HCT116 (cell line): ENCODE results near the gene HIBADH. TPM values are rescaled to one million over a fixed set of nuclear protein-coding genes. Genes with fewer than 3 reads are reported as not detected.

Experiments
- ATAC-seq: fragments of 200-7000 bp; cut with Tn5 transposase; 2 replicates; pipeline ENCODE4 v1.9.1; 2020; ENCODE audit warnings: mild to moderate bottlenecking, moderate library complexity
- Bru-seq: library from RNA; stranded (reverse); fragments of 400-500 nt; gene quantifications from one replicate; lab custom pipeline; 2021; lab: Mats Ljungman, UMichigan
- BruChase-seq, 2 experiments: library from RNA; stranded (reverse); fragments of 400-500 nt; gene quantifications; one replicate each; lab custom pipeline; 2021; lab: Mats Ljungman, UMichigan
- BruUV-seq: library from RNA; stranded (reverse); fragments of 400-500 nt; replicated peaks from 2 replicates; lab custom pipeline; 2021; lab: Mats Ljungman, UMichigan
- CTCF ChIA-PET: fragments of 300-600 bp; sonication (Branson Sonifier 250); formaldehyde crosslinking; loops from one replicate; lab custom pipeline; 2021; ENCODE audit warnings: antibody characterized with exemption; lab: Charles Lee
- POLR2A ChIA-PET: fragments of 300-600, 350-600 bp; sonication (Branson Sonifier 250); formaldehyde crosslinking; loops from one replicate; lab custom pipeline; 2021; ENCODE audit warnings: antibody characterized with exemption; lab: Charles Lee
- RAD21 ChIA-PET, 2 experiments: fragments of 300-600 bp; sonication (Branson Sonifier 250); formaldehyde crosslinking; loops; one replicate each; lab custom pipeline; 2023; ENCODE audit warnings: low total read pairs in 2 of 2; ENCODE audit not compliant: uncharacterized antibody in 2 of 2, unreplicated experiment in 2 of 2, low non-redundant PET in 1 of 2; lab: Charles Lee
- DNase-seq: peaks from one replicate; pipeline ENCODE4 v3.0.0-alpha.2; 2010; ENCODE audit warnings: low read depth, low spot score
- H2AFZ ChIP-seq: fragments of 200-600 bp; shearing (Covaris generic), sonication (generic); 2 replicates; pipeline ENCODE4 v1.6.1; 2017; ENCODE audit warnings: low read depth, mixed run types, mixed read lengths, antibody characterized with exemption, low read length; ENCODE audit not compliant: poor library complexity, severe bottlenecking
- H3K27ac ChIP-seq: 2 replicates; pipeline ENCODE4 v1.5.1; 2012; ENCODE audit warnings: low read depth, low read length
- H3K27me3 ChIP-seq: fragments of 200-600 bp; sonication (generic); 2 replicates; pipeline ENCODE4 v1.6.1; 2016; ENCODE audit warnings: mixed run types, low read length, mixed read lengths; ENCODE audit not compliant: insufficient read depth
- H3K36me3 ChIP-seq, 2 experiments: fragments of 200-500 bp in 1 of 2; fragments of 200-600 bp in 1 of 2; sonication (Bioruptor generic) in 1 of 2; sonication (generic) in 1 of 2; 2 replicates each; pipeline versions ENCODE4 v1.5.1 to v1.6.1; 2014 to 2016; ENCODE audit warnings: low read length in 2 of 2, inconsistent platforms in 1 of 2, mixed read lengths in 1 of 2, mixed run types in 1 of 2; ENCODE audit not compliant: insufficient read depth in 2 of 2, control insufficient read depth in 1 of 2
- H3K4me1 ChIP-seq, 2 experiments: fragments of 200-600 bp in 1 of 2; sonication (generic) in 1 of 2; 2 replicates each; pipeline versions ENCODE4 v1.5.1 to v1.6.1; 2012 to 2017; ENCODE audit warnings: low read length in 2 of 2, inconsistent platforms in 1 of 2, mild to moderate bottlenecking in 1 of 2, mixed read lengths in 1 of 2, mixed run types in 1 of 2, moderate library complexity in 1 of 2; ENCODE audit not compliant: insufficient read depth in 2 of 2, control insufficient read depth in 1 of 2
- H3K4me2 ChIP-seq: fragments of 200-600 bp; sonication (generic); 2 replicates; pipeline ENCODE4 v1.6.1; 2017; ENCODE audit warnings: mixed run types, low read length, mixed read lengths
- H3K4me3 ChIP-seq, 2 experiments: fragments of 200-600 bp in 1 of 2; sonication (generic) in 1 of 2; replicated peaks in 1 of 2; 2 replicates each; pipeline ENCODE4 v1.5.1; 2011 to 2016; ENCODE audit warnings: low read length in 2 of 2, control low read depth in 1 of 2, low read depth in 1 of 2, mild to moderate bottlenecking in 1 of 2, mixed read lengths in 1 of 2, mixed run types in 1 of 2
- H3K79me2 ChIP-seq: fragments of 200-600 bp; sonication (generic); 2 replicates; pipeline ENCODE4 v1.6.1; 2017; ENCODE audit warnings: mild to moderate bottlenecking, mixed run types, low read length, moderate library complexity, mixed read lengths; ENCODE audit not compliant: insufficient read depth
- H3K9ac ChIP-seq: fragments of 200-600 bp; sonication (generic); 2 replicates; pipeline ENCODE4 v1.6.1; 2016; ENCODE audit warnings: low read length, mixed read lengths
- H3K9me2 ChIP-seq: fragments of 200-600 bp; sonication (generic), shearing (Covaris generic); 2 replicates; pipeline ENCODE4 v1.6.1; 2017; ENCODE audit warnings: mixed run types, mild to moderate bottlenecking, moderate library complexity; ENCODE audit not compliant: insufficient read depth
- H3K9me3 ChIP-seq, 2 experiments: fragments of 200-500 bp in 1 of 2; fragments of 200-600 bp in 1 of 2; sonication (Bioruptor generic) in 1 of 2; sonication (generic) in 1 of 2; 2 replicates each; pipeline ENCODE4 v1.6.1; 2014 to 2017; ENCODE audit warnings: low read length in 2 of 2, mixed read lengths in 2 of 2, inconsistent platforms in 1 of 2, low read depth in 1 of 2, mild to moderate bottlenecking in 1 of 2, mixed run types in 1 of 2, moderate library complexity in 1 of 2; ENCODE audit not compliant: control insufficient read depth in 1 of 2, insufficient read depth in 1 of 2
- H4K20me1 ChIP-seq: fragments of 200-600 bp; sonication (generic), shearing (Covaris generic); 2 replicates; pipeline ENCODE4 v1.6.1; 2017; ENCODE audit warnings: mixed run types, mild to moderate bottlenecking, moderate library complexity; ENCODE audit not compliant: insufficient read depth
- CBX3 ChIP-seq: IDR thresholded peaks from 2 replicates; pipeline ENCODE4 v1.6.1; 2012; ENCODE audit warnings: low read depth
- CEBPB ChIP-seq: IDR thresholded peaks from 2 replicates; pipeline ENCODE4 v1.6.1; 2012; ENCODE audit warnings: low read depth
- EGR1 ChIP-seq: IDR thresholded peaks from 2 replicates; pipeline ENCODE4 v1.6.1; 2012; ENCODE audit warnings: low read depth
- FOSL1 ChIP-seq: IDR thresholded peaks from 2 replicates; pipeline ENCODE4 v1.6.1; 2012; ENCODE audit warnings: low read depth
- POLR2AphosphoS5 ChIP-seq: IDR thresholded peaks from 2 replicates; pipeline ENCODE4 v1.6.1; 2011; ENCODE audit warnings: mild to moderate bottlenecking, low read depth, low read length, moderate library complexity
- SIN3A ChIP-seq: IDR thresholded peaks from 2 replicates; pipeline ENCODE4 v1.6.1; 2012; ENCODE audit warnings: low read depth
- SP1 ChIP-seq: IDR thresholded peaks from 2 replicates; pipeline ENCODE4 v1.6.1; 2012; ENCODE audit warnings: low read depth
- YY1 ChIP-seq: IDR thresholded peaks from 2 replicates; pipeline ENCODE4 v1.6.1; 2011; ENCODE audit warnings: low read length, low read depth, moderate library complexity, mild to moderate bottlenecking; ENCODE audit not compliant: insufficient replicate concordance; ENCODE audit errors: extremely low read depth
- ZFX ChIP-seq: fragments of 450-650 bp; IDR thresholded peaks from 2 replicates; pipeline ENCODE4 v1.6.1; 2017
- intact Hi-C: fragments of 100-400 bp; cut with micrococcal nuclease; formaldehyde crosslinking; loops from 2 replicates; pipeline ENCODE4 v1.10.0; 2022
- long read RNA-seq: library from polyadenylated mRNA; unstranded; transcript quantifications from one replicate; pipeline ENCODE4 v2.0.0, GENCODE V29; 2021; ENCODE audit not compliant: unreplicated experiment
- polyA plus RNA-seq: library from polyadenylated mRNA; unstranded; fragments of >200 nt; gene quantifications from 2 replicates; pipeline ENCODE4 v1.2.1, GENCODE V29; 2012; ENCODE audit warnings: missing spikeins
- total RNA-seq: library from RNA; stranded (reverse); gene quantifications from one replicate; pipeline ENCODE4 v1.2.1, GENCODE V29; 2021; ENCODE audit not compliant: unreplicated experiment
- TF ChIP-seq, protein P1 (sequence below), 3 experiments: fragments of 200-600 bp in 1 of 3; sonication (generic) in 1 of 3; IDR thresholded peaks in 2 of 3; conservative IDR thresholded peaks in 1 of 3; 2 replicates each; pipeline ENCODE4 v1.5.1; 2012 to 2017; ENCODE audit warnings: low read depth in 2 of 3, low read length in 2 of 3, antibody characterized with exemption in 1 of 3, borderline replicate concordance in 1 of 3, control low read depth in 1 of 3, mild to moderate bottlenecking in 1 of 3, mixed read lengths in 1 of 3, mixed run types in 1 of 3, moderate library complexity in 1 of 3; ENCODE audit not compliant: insufficient read depth in 1 of 3
- TF ChIP-seq, protein P2 (sequence below): IDR thresholded peaks from 2 replicates; pipeline ENCODE4 v1.6.1; 2011; ENCODE audit warnings: mild to moderate bottlenecking, low read length, moderate library complexity; ENCODE audit not compliant: insufficient replicate concordance; ENCODE audit errors: extremely low read depth
- TF ChIP-seq, protein P3 (sequence below): IDR thresholded peaks from 2 replicates; pipeline ENCODE4 v1.6.1; 2012

HIBADH gene
- total RNA-seq (32.4 TPM), Bru-seq, nascent RNA (percentile 86 among the genes with signal in this experiment), BruChase-seq, experiment 1, labeled RNA remaining after a 6-hour chase (percentile 63 among the genes with signal in this experiment), BruChase-seq, experiment 2, labeled RNA remaining after a 2-hour chase (percentile 64 among the genes with signal in this experiment)
- polyA plus RNA-seq = 20.8 and 24.6 TPM in 2 replicates
- long read RNA-seq, transcript HIBADH-201 (8 exons, 1,990 nt) = major isoform, 78 of 97 reads
- long read RNA-seq, partial matches to known transcripts = 3 of 97 reads
- long read RNA-seq, other reads (novel, unspliced or antisense) = 15 of 97 reads

DNA sequence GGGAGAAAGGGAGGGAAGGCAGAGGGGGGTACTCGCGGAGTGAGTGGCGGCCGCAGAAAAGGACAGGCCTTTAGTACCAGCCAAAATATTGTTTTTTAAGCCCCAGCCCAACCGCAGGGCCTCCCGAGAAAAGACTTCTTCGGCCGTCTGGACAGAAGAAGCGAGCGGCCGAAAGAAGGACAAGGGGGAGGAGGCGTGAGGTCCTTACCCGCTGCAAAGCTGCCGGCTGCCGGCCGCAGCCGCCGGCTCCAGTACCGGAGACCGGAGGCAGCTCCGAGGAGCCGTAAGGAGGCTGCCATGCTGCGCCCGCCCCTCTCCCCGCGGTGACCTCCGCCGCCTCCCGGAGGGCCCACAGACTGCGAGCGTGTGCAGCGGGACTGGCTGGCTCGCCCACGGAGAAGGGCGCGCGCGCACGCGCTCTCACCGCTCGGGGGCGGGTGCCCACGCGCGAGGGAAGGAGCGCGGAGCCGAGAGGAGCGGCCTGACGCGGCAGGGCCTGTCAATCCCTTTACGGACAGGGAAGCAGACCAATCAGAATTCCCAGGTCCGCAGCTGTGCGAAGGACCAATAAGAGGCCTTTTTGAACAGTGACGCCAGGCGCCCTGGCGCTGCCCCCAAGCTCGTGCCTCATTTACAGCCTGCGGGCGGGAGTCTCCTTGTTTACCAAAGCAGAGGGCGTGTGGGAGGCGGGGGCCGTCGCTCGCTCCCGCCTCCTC is at the start of gene HIBADH:
HIBADH (minus strand) TSS at position 394 of the 716 bp plus-strand sequence; CDS start at position 299, 95 bp downstream.
- peaks cover 14 to 22% of the 10 kb centered on the region in 2 experiments for H3K4me1 ChIP-seq
- H3K27ac ChIP-seq = peak within 1 kb of the TSS; percentile 79
- no peaks in the 10 kb centered on the region for H4K20me1 ChIP-seq
- H3K27me3 ChIP-seq = no peaks in the 10 kb centered on the region
- peak within 1 kb of the TSS; percentile 89 for H3K4me2 ChIP-seq
- DNase-seq (peak; percentile 99), ATAC-seq (peak; percentile 96)
- TF ChIP-seq ZFX = peak; percentile 73
- no peak for TF ChIP-seq YY1
- TF ChIP-seq, protein P1, sequence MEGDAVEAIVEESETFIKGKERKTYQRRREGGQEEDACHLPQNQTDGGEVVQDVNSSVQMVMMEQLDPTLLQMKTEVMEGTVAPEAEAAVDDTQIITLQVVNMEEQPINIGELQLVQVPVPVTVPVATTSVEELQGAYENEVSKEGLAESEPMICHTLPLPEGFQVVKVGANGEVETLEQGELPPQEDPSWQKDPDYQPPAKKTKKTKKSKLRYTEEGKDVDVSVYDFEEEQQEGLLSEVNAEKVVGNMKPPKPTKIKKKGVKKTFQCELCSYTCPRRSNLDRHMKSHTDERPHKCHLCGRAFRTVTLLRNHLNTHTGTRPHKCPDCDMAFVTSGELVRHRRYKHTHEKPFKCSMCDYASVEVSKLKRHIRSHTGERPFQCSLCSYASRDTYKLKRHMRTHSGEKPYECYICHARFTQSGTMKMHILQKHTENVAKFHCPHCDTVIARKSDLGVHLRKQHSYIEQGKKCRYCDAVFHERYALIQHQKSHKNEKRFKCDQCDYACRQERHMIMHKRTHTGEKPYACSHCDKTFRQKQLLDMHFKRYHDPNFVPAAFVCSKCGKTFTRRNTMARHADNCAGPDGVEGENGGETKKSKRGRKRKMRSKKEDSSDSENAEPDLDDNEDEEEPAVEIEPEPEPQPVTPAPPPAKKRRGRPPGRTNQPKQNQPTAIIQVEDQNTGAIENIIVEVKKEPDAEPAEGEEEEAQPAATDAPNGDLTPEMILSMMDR (IDR thresholded peaks at IDR 0.05 in 2 of 3, conservative IDR thresholded peaks at IDR 0.05 in 1 of 3; ENCODE audit: borderline replicate concordance in 1 of 3, insufficient read depth in 1 of 3, low read depth in 2 of 3, low read length in 2 of 3) = no peak
- TF ChIP-seq FOSL1 = 0 out of 2 replicates have a peak, but pooled peaks have one; percentile 38
- peak; percentile 96 for TF ChIP-seq EGR1
- TF ChIP-seq CEBPB = no peak
- peak; percentile 67 for TF ChIP-seq CBX3
- TF ChIP-seq POLR2AphosphoS5 = peak; percentile 85
- TF ChIP-seq, protein P2, sequence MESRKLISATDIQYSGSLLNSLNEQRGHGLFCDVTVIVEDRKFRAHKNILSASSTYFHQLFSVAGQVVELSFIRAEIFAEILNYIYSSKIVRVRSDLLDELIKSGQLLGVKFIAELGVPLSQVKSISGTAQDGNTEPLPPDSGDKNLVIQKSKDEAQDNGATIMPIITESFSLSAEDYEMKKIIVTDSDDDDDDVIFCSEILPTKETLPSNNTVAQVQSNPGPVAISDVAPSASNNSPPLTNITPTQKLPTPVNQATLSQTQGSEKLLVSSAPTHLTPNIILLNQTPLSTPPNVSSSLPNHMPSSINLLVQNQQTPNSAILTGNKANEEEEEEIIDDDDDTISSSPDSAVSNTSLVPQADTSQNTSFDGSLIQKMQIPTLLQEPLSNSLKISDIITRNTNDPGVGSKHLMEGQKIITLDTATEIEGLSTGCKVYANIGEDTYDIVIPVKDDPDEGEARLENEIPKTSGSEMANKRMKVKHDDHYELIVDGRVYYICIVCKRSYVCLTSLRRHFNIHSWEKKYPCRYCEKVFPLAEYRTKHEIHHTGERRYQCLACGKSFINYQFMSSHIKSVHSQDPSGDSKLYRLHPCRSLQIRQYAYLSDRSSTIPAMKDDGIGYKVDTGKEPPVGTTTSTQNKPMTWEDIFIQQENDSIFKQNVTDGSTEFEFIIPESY = peak; percentile 85
- TF ChIP-seq SIN3A = peak; percentile 75; the same call in 1 of the 2 replicates
- peak; percentile 98 for TF ChIP-seq SP1
- TF ChIP-seq, protein P3, sequence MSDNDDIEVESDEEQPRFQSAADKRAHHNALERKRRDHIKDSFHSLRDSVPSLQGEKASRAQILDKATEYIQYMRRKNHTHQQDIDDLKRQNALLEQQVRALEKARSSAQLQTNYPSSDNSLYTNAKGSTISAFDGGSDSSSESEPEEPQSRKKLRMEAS = peak; percentile 91; the same call in 1 of the 2 replicates
- TF ChIP-seq, all 23 proteins: peak for 9
- Histone ChIP-seq H3K4me3 (peak within 1 kb of the TSS; percentile 71 to 87), H3K9me3 (no peaks in the 10 kb centered on the region), H3K79me2 (peaks cover 11% of the 10 kb centered on the region), H2AFZ (peak within 1 kb of the TSS; percentile 79), H3K9me2 (no peaks in the 10 kb centered on the region), H3K9ac (peak within 1 kb of the TSS; percentile 94), H3K36me3 (no peaks in the 10 kb centered on the region)
- ChIA-PET RAD21 (no interaction called here), POLR2A (interaction anchor here (0.9 to 1.6 kb wide), 6 partner anchors 10 to 57 kb away, joined by 4 to 7 read pairs (median 6); no protein-coding TSS in a partner anchor), CTCF (interaction anchor here (1.0 kb wide), 1 partner anchor 466 kb away, joined by 4 read pairs; no protein-coding TSS in a partner anchor)
- BruUV-seq = no TSS peak
- intact Hi-C loops = loop anchor here (1.0 kb wide), 1 partner anchor 78 kb away; the partner anchor contains the start of gene TAX1BP1
